HG03378 (cell line): ENCODE data around the gene NUDT9.
"Not testable (repeated sequence)": the region's sequence is repeated elsewhere in the genome, so short reads cannot be mapped to it uniquely, and the experiment has no call there.

Experiments used
- ATAC-seq: cut with Tn5 transposase; IDR thresholded peaks from one replicate; pipeline ENCODE4 v1.9.1; 2021; ENCODE audit warnings: mild to moderate bottlenecking, moderate library complexity; ENCODE audit not compliant: unreplicated experiment

The NUDT9 gene

GRCh38 chr4:87406902-87407301 is 15.5 kb upstream of the NUDT9 start:
- not testable (repeated sequence) for ATAC-seq

GRCh38 chr4:87409420-87409939 is 12.9 kb upstream of the NUDT9 start:
- ATAC-seq, result no peak

- no peak for ATAC-seq
Observed at GRCh38 chr4:87410157-87410556, 12.2 kb upstream of the NUDT9 start.

- ATAC-seq, result no peak
Observed at GRCh38 chr4:87410679-87411078, 11.7 kb upstream of the NUDT9 start.

GRCh38 chr4:87414816-87415215 is 7.6 kb upstream of the NUDT9 start:
- ATAC-seq, result no peak

GRCh38 chr4:87416965-87417364 is 5.4 kb upstream of the NUDT9 start:
- no peak for ATAC-seq

GRCh38 chr4:87418410-87418809 is 4.0 kb upstream of the NUDT9 start:
- ATAC-seq, result not testable (repeated sequence)

GRCh38 chr4:87419578-87420249 is 2.7 kb upstream of the NUDT9 start:
- ATAC-seq, result no peak

- no peak for ATAC-seq
Observed at GRCh38 chr4:87420276-87420830, 2.0 kb upstream of the NUDT9 start.

GRCh38 chr4:87423317-87424098 is 1.1 kb downstream of the NUDT9 start:
- ATAC-seq, result no peak

GRCh38 chr4:87424099-87424543 is 1.7 kb downstream of the NUDT9 start:
- ATAC-seq, result not testable (repeated sequence)

- no peak for ATAC-seq
Observed at GRCh38 chr4:87425711-87426110, 3.3 kb downstream of the NUDT9 start.

- no peak for ATAC-seq
Observed at GRCh38 chr4:87426865-87427517, 4.6 kb downstream of the NUDT9 start.

- no peak for ATAC-seq
Observed at GRCh38 chr4:87427518-87427868, 5.1 kb downstream of the NUDT9 start.

- no peak for ATAC-seq
Observed at GRCh38 chr4:87428979-87429378, 6.6 kb downstream of the NUDT9 start.

- ATAC-seq, result no peak
Observed at GRCh38 chr4:87430038-87430437, 7.7 kb downstream of the NUDT9 start.

- ATAC-seq, result no peak
Observed at GRCh38 chr4:87433342-87433741, 11.0 kb downstream of the NUDT9 start.

- ATAC-seq, result no peak
Observed at GRCh38 chr4:87442889-87443288, 20.5 kb downstream of the NUDT9 start.

GRCh38 chr4:87444741-87445140 is 22.4 kb downstream of the NUDT9 start:
- ATAC-seq, result no peak

- ATAC-seq, result no peak
Observed at GRCh38 chr4:87445964-87446363, 23.6 kb downstream of the NUDT9 start.

- ATAC-seq, result not testable (repeated sequence)
Observed at GRCh38 chr4:87446375-87446774, 24.0 kb downstream of the NUDT9 start.
